Pons (tissue), 1 donor: ENCODE results near the gene ZNF22.
A peak's percentile ranks its signal among the peaks of the same experiment; 100 is the strongest.

Experiments
- DNase-seq: peaks from one replicate; pipeline ENCODE4 v3.0.0-alpha.2; 2016; ENCODE audit warnings: low spot score

ZNF22 gene

DNA sequence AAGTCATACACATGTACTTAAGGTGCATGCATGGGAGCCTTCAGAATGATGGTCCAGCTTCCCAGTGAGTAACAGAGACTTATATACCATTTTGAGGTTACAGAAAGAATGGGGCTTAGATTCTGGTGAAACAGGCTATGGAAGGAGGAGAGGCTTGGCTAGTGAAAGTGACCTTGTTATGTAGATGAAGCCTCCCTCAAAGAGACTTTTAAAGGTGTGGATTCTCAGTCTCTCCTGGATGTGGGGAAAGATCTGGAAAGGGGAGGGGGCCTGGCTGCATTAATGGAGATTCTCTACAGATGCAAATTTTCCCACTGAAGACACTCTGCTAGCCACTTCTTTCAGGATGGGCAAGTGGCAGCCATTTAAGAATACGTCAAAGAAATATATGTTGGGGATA, 35.6 kb upstream of the ZNF22 start:
- DNase-seq, result no peak

DNA sequence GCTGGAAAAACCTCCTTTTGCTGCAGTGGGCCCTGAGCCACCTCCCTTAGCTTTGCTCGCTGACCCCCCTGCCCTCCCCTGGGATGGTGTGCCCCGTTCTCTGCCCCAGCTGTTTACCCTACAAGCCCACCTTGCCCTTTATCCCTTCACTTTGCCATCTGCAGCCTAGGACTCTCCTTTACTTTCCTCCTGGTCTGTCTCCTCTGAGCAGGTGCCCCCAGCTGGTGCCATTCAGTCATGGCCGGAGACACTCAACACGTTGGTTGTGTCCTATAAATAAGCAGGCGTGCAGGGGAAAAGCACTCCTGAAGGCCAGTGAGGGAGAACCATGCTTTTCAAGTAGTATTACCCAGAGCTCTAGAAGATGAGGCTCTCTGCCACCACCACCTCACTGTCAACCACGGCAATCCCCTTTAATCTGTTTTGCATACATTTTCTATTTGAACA, 35.0 kb upstream of the ZNF22 start:
- DNase-seq, result no peak

- no peak for DNase-seq
Observed at GRCh38 chr10:44966129-44966815, 34.5 kb upstream of the ZNF22 start.

- DNase-seq, result no peak
Observed at GRCh38 chr10:44966816-44967509, 33.8 kb upstream of the ZNF22 start.

DNA sequence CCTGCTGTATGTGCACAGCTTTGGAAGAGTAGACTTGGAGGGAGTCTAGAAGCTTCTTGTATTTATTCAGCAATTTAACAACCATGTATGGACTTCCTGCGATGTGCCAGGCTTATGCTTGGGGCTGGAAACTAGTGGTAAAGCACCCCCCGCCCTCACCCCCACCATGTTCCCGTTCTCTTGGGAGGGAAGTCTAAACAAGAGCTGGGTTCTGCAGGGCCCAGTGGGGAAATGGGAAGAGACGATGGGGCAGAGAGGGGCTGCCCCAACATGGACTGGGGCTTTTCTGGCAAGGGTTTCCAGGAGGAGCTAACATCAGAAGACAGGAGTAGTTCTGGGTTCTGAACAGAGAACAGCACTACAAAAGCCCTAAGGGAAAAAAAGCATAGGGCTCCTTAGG, 33.1 kb upstream of the ZNF22 start:
- no peak for DNase-seq

DNA sequence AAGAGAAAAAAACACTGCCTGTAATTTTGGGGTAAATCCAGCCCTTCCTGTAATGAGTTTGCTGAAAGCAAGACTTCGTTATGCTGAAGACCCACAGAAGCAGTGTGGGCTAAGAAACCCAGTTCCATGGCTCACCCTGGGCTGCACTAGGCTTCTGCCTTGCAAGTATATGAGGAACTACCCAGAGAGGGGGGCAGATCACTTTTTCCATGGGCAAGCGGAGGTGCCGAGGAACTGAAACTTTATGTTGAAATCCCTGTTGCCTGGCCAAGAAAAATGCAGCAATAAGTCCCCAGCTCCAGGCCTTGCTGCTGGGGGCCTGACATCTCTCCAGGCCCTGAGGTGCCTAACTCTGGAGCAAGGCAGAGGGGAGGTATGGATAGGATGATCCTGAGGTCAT, 32.6 kb upstream of the ZNF22 start:
- peak; percentile 85 for DNase-seq

- no peak for DNase-seq
Observed at GRCh38 chr10:44968500-44969400, 32.0 kb upstream of the ZNF22 start.

DNA sequence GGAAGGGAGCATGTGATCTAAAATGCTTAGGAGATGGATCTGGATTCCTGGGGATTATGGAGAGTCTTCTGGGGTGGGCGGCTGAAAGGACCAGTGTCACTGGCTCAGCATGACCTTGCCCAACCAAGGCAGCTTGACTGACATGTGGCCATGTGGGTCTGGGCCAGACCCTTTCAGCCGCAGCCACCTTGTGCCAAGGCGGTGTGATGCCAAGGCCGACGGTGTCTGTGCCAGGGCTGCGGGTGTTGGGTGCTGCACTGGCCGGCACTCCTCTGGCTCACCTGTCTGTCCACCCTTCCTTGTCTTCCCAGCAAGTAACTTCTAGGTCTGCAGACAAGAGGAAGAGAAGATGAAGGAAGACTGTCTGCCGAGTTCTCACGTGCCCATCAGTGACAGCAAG, 30.9 kb upstream of the ZNF22 start:
- DNase-seq, result no peak

GRCh38 chr10:44970812-44971395, 29.8 kb upstream of the ZNF22 start:
- no peak for DNase-seq

- no peak for DNase-seq
Observed at GRCh38 chr10:44971434-44971833, 29.3 kb upstream of the ZNF22 start.

DNA sequence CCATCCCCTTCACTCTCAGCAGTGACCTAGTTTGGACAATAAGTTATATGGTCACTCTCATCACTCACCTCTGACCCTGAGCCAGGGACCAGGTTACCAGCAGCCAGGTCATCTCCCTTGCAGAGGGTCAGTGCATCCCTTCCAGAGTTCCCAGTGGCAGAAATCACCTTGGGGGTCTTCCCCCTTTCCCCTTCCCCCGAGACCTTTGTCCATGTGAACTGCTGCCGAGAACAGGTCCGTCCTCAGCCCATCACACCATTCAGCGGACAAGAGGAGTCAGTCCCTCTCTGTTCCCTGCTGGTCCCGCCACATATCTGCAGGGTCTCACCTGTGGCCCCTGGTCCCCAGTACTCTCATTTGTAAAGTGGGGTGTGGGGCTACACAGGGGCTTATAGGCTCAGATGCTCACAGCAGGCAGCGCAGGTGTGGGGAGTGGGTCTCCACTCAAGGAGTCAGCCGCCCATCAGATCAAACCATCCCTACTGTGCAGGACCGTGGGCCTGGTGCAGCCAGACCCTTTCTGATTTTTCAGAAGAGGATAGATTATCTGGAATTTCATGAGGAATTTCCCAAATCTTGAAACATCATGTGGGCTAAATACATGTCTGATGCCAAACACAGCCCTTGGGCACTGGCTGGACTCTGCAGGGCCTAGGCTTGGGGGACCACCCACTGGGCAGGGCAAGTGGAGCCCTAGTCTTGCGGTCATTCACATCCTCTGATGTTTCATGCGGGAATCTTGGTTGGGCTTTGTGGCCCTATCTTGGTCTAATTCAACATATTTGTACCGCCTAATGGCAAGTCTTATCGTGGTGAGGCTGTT, 28.6 kb upstream of the ZNF22 start:
- no peak for DNase-seq

DNA sequence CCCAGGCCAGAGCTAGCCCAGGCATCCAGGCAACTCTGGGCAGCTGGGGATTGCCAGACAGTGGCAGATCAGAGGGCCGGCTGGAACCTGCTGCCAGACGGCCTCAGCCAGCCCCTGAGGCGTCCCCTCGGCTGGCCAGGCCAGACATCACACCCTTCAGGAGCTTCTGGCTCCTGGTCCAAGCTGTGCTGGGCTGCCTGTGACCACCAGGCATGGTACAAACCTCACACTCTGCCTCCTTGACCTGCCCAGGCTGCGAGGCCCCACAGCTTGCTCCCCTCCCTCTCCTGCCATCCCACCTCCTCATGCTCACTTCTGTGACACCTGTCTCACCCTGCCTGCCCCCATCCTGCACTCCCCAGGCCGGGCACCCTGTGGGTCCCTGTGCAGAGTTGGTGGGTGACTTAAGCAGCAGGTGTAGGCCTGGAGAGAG, 27.8 kb upstream of the ZNF22 start:
- no peak for DNase-seq

DNA sequence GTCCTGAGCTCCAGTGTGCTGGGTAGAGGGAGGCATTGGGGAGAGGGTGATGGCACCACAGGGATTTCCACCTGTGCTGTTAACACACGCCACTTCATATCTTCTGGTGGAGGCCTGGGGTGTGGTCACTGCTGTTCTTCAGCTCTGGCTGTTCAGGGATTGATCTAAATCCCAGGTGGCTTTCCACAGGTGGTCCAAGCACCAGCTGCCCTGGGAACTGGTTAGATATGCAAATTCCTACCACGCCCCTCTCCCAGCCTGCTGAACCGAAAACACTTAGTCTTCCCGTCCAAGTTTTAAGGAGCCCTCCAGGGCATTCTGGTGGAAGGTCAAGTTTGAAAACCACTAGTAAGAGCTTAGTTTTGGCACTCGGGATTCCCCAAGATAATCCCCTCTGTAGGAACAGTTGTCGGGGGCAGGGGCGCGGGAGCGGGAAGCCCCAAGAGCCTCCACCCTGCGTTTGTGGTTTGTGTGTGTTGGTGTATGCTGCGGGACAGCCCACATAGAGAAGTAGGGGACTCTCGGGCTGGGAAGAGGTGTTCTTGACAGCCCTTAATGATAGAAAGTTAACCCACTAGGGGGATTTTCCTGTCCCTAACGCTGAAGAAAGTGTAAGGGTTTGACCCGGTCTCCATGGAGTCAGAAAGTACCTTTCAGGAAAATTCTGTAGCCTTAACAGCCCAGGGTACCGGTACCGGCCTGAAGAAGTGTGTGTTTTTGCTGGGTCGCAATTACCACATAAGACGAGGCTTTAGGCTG, 27.2 kb upstream of the ZNF22 start:
- DNase-seq, result no peak

DNA sequence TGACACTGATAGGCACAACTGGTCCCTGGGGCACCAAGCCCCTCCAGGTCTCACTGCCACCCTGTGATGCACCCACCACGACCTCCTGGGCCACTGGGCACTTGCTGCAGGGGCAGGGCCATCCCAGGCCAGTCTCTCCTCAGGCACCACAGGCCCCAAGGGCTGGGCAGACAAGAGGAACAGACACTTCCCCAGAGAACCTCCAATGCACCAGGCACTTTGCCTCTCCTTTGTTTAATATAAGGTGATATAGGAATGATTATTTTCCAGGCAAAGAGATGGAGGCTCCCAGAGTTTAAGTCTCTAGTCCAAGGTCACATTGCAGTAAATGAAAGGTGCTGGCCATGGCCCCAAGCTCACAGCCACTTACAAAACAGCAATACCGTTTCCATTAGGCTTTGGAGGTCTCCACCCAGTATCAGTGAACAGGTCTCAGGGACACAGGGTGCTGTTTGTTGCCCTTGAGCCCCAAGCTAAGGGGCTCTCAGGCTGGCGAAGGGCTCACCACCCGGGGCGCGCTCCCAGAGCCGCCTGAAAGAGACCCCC, 26.6 kb upstream of the ZNF22 start:
- no peak for DNase-seq

GRCh38 chr10:44974628-44975430, 25.9 kb upstream of the ZNF22 start:
- peak; percentile 77 for DNase-seq

GRCh38 chr10:44975431-44976331, 25.0 kb upstream of the ZNF22 start:
- no peak for DNase-seq

- DNase-seq, result no peak
Observed at GRCh38 chr10:44976352-44977198, 24.1 kb upstream of the ZNF22 start.
